ENCODE measurements around the gene EFNA5.

GRCh38 chr5:107554776-107555424, 115.8 kb downstream of the EFNA5 start:
- TF ChIP-seq EZH2 (IDR thresholded peaks at IDR 0.05) (no peak), POLR2AphosphoS5 (IDR thresholded peaks at IDR 0.05; ENCODE audit: borderline replicate concordance, low read depth, low read length) (no peak)

Data from SK-N-MC (cell line).